ENCODE data around the gene MRPS24.
"Not testable (repeated sequence)": the region's sequence is repeated elsewhere in the genome, so short reads cannot be mapped to it uniquely, and the experiment has no call there.

Gene MRPS24

GRCh38 chr7:43869006-43869866 lies at the start of gene MRPS24:
TSS of gene MRPS24 (minus strand) at chr7:43869517. CDS start at chr7:43869495, 22 bp downstream.
- DNase-seq, result peak; percentile 94

GRCh38 chr7:43915907-43916306 lies 46.6 kb upstream of the MRPS24 start:
- DNase-seq, result no peak

- DNase-seq, result no peak
These were observed 45.5 kb upstream of the MRPS24 start for GRCh38 chr7:43914795-43915194.

GRCh38 chr7:43906331-43907010 lies 37.2 kb upstream of the MRPS24 start, which contains the start of gene URGCP:
TSS of gene URGCP (minus strand) at chr7:43906596. CDS start at chr7:43906575, 21 bp downstream.
- peak; percentile 32 for DNase-seq

GRCh38 chr7:43905956-43906330 lies 36.6 kb upstream of the MRPS24 start:
- DNase-seq, result peak; percentile 4

GRCh38 chr7:43905209-43905946 lies 36.1 kb upstream of the MRPS24 start:
- no peak for DNase-seq

GRCh38 chr7:43904533-43905208 lies 35.4 kb upstream of the MRPS24 start:
- no peak for DNase-seq

GRCh38 chr7:43902542-43903054 lies 33.3 kb upstream of the MRPS24 start:
- no peak for DNase-seq

GRCh38 chr7:43898571-43898970 lies 29.3 kb upstream of the MRPS24 start:
- not testable (repeated sequence) for DNase-seq

- no peak for DNase-seq
These were observed 26.6 kb upstream of the MRPS24 start for GRCh38 chr7:43895847-43896415.

- no peak for DNase-seq
These were observed 22.0 kb upstream of the MRPS24 start for GRCh38 chr7:43891069-43891955.

- DNase-seq, result no peak
These were observed 21.2 kb upstream of the MRPS24 start for GRCh38 chr7:43890468-43890867.

- no peak for DNase-seq
These were observed 20.0 kb upstream of the MRPS24 start for GRCh38 chr7:43888993-43889945.

- no peak for DNase-seq
These were observed 15.3 kb upstream of the MRPS24 start for GRCh38 chr7:43884617-43885016.

- DNase-seq, result no peak
These were observed 14.9 kb upstream of the MRPS24 start for GRCh38 chr7:43884209-43884608.

- no peak for DNase-seq
These were observed 11.3 kb upstream of the MRPS24 start for GRCh38 chr7:43880596-43880995.

GRCh38 chr7:43879477-43879876 lies 10.2 kb upstream of the MRPS24 start:
- no peak for DNase-seq

GRCh38 chr7:43878867-43879266 lies 9.6 kb upstream of the MRPS24 start:
- no peak for DNase-seq

GRCh38 chr7:43877968-43878864 lies 8.9 kb upstream of the MRPS24 start:
- no peak for DNase-seq
